Ovary (tissue), 3 donors: ENCODE data around the gene MKRN2.

Experiments used
- CTCF ChIP-seq, 3 donors: fragments of 450-650 bp in 2 of 3; fragments of 200-600 bp in 1 of 3; IDR thresholded peaks; one replicate each; pipeline versions ENCODE4 v1.5.1 to v1.8.0; 2016 to 2022; ENCODE audit warnings: antibody characterized with exemption in 3 of 3, mild to moderate bottlenecking in 1 of 3
- EP300 ChIP-seq: sonication (generic); formaldehyde crosslinking; IDR thresholded peaks from one replicate; pipeline ENCODE4 v1.6.1; 2017; ENCODE audit warnings: antibody characterized with exemption
- POLR2A ChIP-seq: fragments of 450-650 bp; IDR thresholded peaks from one replicate; pipeline ENCODE4 v1.6.1; 2017; ENCODE audit warnings: antibody characterized with exemption, mild to moderate bottlenecking, moderate library complexity
- donor health status: DM: no; HTN: no; CAD: no.

GRCh38 chr3:12566976-12567375, 10.1 kb downstream of the MKRN2 start:
- no peak for TF ChIP-seq CTCF (IDR thresholded peaks at IDR 0.05)
- TF ChIP-seq POLR2A, result no peak
- no peak for TF ChIP-seq EP300
